ENCODE measurements around the gene ADAMTS18.

GRCh38 chr16:77424871-77425604 is 9.8 kb downstream of the ADAMTS18 start:
- no peak for TF ChIP-seq POLR2A (IDR thresholded peaks at IDR 0.05; ENCODE audit: borderline replicate concordance, extremely low read depth, insufficient read depth, insufficient read length)
- TF ChIP-seq, protein P1, sequence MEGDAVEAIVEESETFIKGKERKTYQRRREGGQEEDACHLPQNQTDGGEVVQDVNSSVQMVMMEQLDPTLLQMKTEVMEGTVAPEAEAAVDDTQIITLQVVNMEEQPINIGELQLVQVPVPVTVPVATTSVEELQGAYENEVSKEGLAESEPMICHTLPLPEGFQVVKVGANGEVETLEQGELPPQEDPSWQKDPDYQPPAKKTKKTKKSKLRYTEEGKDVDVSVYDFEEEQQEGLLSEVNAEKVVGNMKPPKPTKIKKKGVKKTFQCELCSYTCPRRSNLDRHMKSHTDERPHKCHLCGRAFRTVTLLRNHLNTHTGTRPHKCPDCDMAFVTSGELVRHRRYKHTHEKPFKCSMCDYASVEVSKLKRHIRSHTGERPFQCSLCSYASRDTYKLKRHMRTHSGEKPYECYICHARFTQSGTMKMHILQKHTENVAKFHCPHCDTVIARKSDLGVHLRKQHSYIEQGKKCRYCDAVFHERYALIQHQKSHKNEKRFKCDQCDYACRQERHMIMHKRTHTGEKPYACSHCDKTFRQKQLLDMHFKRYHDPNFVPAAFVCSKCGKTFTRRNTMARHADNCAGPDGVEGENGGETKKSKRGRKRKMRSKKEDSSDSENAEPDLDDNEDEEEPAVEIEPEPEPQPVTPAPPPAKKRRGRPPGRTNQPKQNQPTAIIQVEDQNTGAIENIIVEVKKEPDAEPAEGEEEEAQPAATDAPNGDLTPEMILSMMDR (IDR thresholded peaks at IDR 0.05 in 2 of 3, conservative IDR thresholded peaks at IDR 0.05 in 1 of 3; ENCODE audit: borderline replicate concordance in 1 of 3, insufficient read depth in 1 of 3, low read depth in 2 of 3, low read length in 2 of 3) = no peak
- no peak for TF ChIP-seq POLR2AphosphoS5 (IDR thresholded peaks at IDR 0.05; ENCODE audit: low read depth, low read length)
- no peak for TF ChIP-seq SIN3A (IDR thresholded peaks at IDR 0.05; ENCODE audit: low read depth)
- TF ChIP-seq MAX (IDR thresholded peaks at IDR 0.05) = no peak
- TF ChIP-seq ZBTB33 (IDR thresholded peaks at IDR 0.05; ENCODE audit: extremely low read depth, insufficient replicate concordance, low read length) = no peak
- no peak for TF ChIP-seq ZNF274 (IDR thresholded peaks at IDR 0.05; ENCODE audit: low read depth, low read length)
